ENCODE data around the gene IL1RAPL1. TPM values are rescaled to one million over a fixed set of nuclear protein-coding genes. Genes with fewer than 3 reads are reported as not detected.
"Not testable (repeated sequence)": the region's sequence is repeated elsewhere in the genome, so short reads cannot be mapped to it uniquely, and the experiment has no call there.

Gene IL1RAPL1
- total RNA-seq, 4 donors from 2014 or later, result 0.13 TPM; not detected in 3

DNA sequence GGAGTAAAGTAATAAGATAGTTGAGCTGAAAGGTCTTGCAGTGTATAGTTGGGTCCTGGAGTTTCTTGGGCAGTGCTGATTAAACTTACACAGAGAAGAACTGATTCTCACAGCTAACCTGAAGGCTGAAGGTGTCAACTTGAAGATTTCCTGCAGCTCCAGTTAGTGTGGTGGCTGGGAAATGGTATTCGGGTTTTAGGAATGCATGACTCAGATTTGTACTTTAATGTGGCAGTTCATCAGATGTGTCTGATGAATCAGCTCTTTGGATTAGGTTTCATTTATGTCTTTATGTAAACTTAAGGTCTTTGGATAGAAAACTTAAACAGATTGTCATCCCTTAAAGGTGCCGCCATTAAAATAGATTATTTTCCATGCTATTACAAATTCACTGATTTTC is 200.0 kb downstream of the IL1RAPL1 start:
- DNase-seq (ENCODE audit: low spot score in 2 of 2), result no peak
- Histone ChIP-seq H3K4me3 (no peak overlapping the region), H3K9me3 (no peaks in the 10 kb centered on the region), H3K4me1 (no peaks in the 10 kb centered on the region), H3K27ac (no peak overlapping the region), H3K36me3 (no peaks in the 10 kb centered on the region), H3K27me3 (no peaks in the 10 kb centered on the region)
- 60% methylated on average over 2 of the region's 2 CpGs for WGBS
- TF ChIP-seq EP300 (IDR thresholded peaks at IDR 0.05), result no peak
- no peak for TF ChIP-seq POLR2AphosphoS5 (IDR thresholded peaks at IDR 0.05)
- no peak for TF ChIP-seq POLR2A (IDR thresholded peaks at IDR 0.05)
- TF ChIP-seq CTCF (IDR thresholded peaks at IDR 0.05), result no peak

DNA sequence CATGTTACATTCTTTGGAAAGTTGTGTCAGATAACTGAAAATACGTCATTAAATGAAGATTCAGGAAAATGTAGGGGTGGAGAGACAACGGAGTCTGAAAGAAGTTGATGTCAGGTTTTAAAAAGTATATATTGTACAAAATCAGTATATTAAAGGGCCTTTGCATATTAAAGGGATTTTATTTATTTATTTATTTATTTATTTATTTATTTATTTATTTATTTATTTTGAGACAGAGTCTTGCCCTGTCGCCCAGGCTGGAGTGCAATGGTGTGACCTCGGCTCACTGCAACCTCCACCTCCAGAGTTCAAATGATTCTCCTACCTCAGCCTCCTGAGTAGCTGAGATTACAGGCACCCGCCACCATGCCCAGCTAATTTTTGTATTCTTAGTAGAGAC is 213.4 kb downstream of the IL1RAPL1 start:
- 82% methylated on average over 5 of the region's 5 CpGs for WGBS
- H3K27ac ChIP-seq; H3K4me1 ChIP-seq; DNase-seq (ENCODE audit: low spot score in 2 of 2); H3K4me3 ChIP-seq; H3K9me3 ChIP-seq; H3K36me3 ChIP-seq; H3K27me3 ChIP-seq: not testable (repeated sequence)

DNA sequence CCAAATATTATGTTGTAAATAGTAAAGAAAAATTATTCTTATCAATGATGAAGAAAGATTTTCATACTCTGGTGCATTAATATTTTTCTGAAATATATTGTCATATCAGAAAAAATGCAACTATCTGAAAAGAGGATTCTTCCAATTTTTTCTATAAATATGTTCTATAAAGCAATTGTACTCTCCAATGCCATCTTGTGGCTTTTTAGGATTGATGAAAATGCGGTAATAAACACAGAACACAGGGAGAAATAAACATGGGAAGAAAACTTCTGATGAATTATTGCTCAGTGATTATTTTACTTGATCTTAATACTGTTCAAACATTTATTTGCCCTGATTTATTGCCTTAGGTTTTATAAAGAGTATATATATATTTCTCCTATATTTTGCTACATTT is 215.4 kb downstream of the IL1RAPL1 start:
- DNase-seq (ENCODE audit: low spot score in 2 of 2), result no peak
- Histone ChIP-seq H3K36me3 (no peaks in the 10 kb centered on the region), H3K27ac (no peak overlapping the region), H3K9me3 (no peaks in the 10 kb centered on the region), H3K4me3 (no peak overlapping the region), H3K27me3 (no peaks in the 10 kb centered on the region), H3K4me1 (no peaks in the 10 kb centered on the region)
- WGBS, result 61% methylated on average over 1 of the region's 1 CpG
- no peak for TF ChIP-seq CTCF (IDR thresholded peaks at IDR 0.05)
- TF ChIP-seq POLR2A (IDR thresholded peaks at IDR 0.05), result no peak
- no peak for TF ChIP-seq EP300 (IDR thresholded peaks at IDR 0.05)
- no peak for TF ChIP-seq POLR2AphosphoS5 (IDR thresholded peaks at IDR 0.05)

- TF ChIP-seq POLR2A (IDR thresholded peaks at IDR 0.05), result no peak
- TF ChIP-seq CTCF (IDR thresholded peaks at IDR 0.05), result no peak
- no peak for TF ChIP-seq POLR2AphosphoS5 (IDR thresholded peaks at IDR 0.05)
- no peak for TF ChIP-seq EP300 (IDR thresholded peaks at IDR 0.05)
- Histone ChIP-seq H3K9me3 (no peaks in the 10 kb centered on the region), H3K4me3 (no peak overlapping the region), H3K36me3 (no peaks in the 10 kb centered on the region), H3K27me3 (no peaks in the 10 kb centered on the region), H3K4me1 (no peaks in the 10 kb centered on the region), H3K27ac (no peak overlapping the region)
- DNase-seq (ENCODE audit: low spot score in 2 of 2), result no peak
- 84% methylated on average over 1 of the region's 1 CpG for WGBS
These were observed 248.7 kb downstream of the IL1RAPL1 start for GRCh38 chrX:28835991-28836390.

DNA sequence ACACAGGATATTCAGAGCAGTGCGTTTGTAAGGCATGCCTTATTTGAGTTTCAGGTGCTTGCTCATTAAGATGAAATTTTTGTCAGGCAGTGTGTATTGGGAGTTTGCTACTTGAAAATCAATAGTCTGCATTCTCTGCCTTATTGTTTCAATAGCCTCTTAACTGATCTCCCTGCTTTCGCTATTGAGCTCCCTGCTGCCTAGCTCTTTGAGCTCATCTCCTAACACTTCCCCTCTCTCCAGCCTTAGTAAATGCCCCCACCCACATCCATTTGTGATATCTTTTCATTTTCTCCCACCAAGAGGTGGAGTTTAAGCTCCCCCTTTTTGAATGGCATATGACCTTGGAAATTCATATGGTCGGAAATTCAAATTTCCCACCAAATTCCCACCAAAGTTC is 256.6 kb downstream of the IL1RAPL1 start:
- TF ChIP-seq EP300 (IDR thresholded peaks at IDR 0.05), result no peak
- TF ChIP-seq POLR2AphosphoS5 (IDR thresholded peaks at IDR 0.05), result no peak
- no peak for TF ChIP-seq POLR2A (IDR thresholded peaks at IDR 0.05)
- TF ChIP-seq CTCF (IDR thresholded peaks at IDR 0.05), result no peak
- H3K27me3 ChIP-seq, result no peaks in the 10 kb centered on the region
- no peaks in the 10 kb centered on the region for H3K36me3 ChIP-seq
- WGBS, result 63% methylated on average over 3 of the region's 3 CpGs
- H3K27ac ChIP-seq, result no peak overlapping the region
- H3K4me3 ChIP-seq, result no peak overlapping the region
- no peaks in the 10 kb centered on the region for H3K9me3 ChIP-seq
- DNase-seq (ENCODE audit: low spot score in 2 of 2), result no peak
- H3K4me1 ChIP-seq, result no peaks in the 10 kb centered on the region

GRCh38 chrX:28847423-28847822 is 260.2 kb downstream of the IL1RAPL1 start:
- Histone ChIP-seq H3K4me1 (no peaks in the 10 kb centered on the region), H3K9me3 (no peaks in the 10 kb centered on the region), H3K27ac (no peak overlapping the region), H3K27me3 (no peaks in the 10 kb centered on the region), H3K4me3 (no peak overlapping the region), H3K36me3 (no peaks in the 10 kb centered on the region)
- 33% methylated on average over 3 of the region's 3 CpGs for WGBS
- DNase-seq (ENCODE audit: low spot score in 2 of 2), result no peak
- TF ChIP-seq POLR2A (IDR thresholded peaks at IDR 0.05) (no peak), EP300 (IDR thresholded peaks at IDR 0.05) (no peak), CTCF (IDR thresholded peaks at IDR 0.05) (no peak), POLR2AphosphoS5 (IDR thresholded peaks at IDR 0.05) (no peak)

Data from suprapubic skin (tissue), 4 donors.